NB4 (cell line): ENCODE measurements around the gene HOTAIR.

Experiments
- DNase-seq: peaks from one replicate; pipeline ENCODE4 v3.0.0; 2010; ENCODE audit warnings: low read depth
- H3K4me3 ChIP-seq: one replicate; pipeline ENCODE4 v1.5.1; 2011; ENCODE audit warnings: mild to moderate bottlenecking, low read depth, low read length, moderate library complexity
- CTCF ChIP-seq: IDR thresholded peaks from one replicate; pipeline ENCODE4 v1.5.1; 2012; ENCODE audit warnings: low read depth, low read length
- MAX ChIP-seq: IDR thresholded peaks from 2 replicates; pipeline ENCODE4 v1.6.1; 2011; ENCODE audit warnings: low read depth, low read length
- MYC ChIP-seq: IDR thresholded peaks from 2 replicates; pipeline ENCODE4 v1.6.1; 2011; ENCODE audit warnings: low read depth, low read length
- POLR2A ChIP-seq: IDR thresholded peaks from 2 replicates; pipeline ENCODE4 v1.6.1; 2011; ENCODE audit warnings: mild to moderate bottlenecking; ENCODE audit not compliant: insufficient read length; ENCODE audit errors: extremely low read depth

The HOTAIR gene

GRCh38 chr12:53940443-53941014, 34.2 kb downstream of the HOTAIR start:
- TF ChIP-seq POLR2A (no peak), CTCF (no peak), MYC (no peak), MAX (no peak)
- DNase-seq: no peak
- no peak overlapping the region for H3K4me3 ChIP-seq

- no peak for DNase-seq
- H3K4me3 ChIP-seq: no peak overlapping the region
- TF ChIP-seq CTCF: no peak
- TF ChIP-seq MYC: no peak
- TF ChIP-seq POLR2A: no peak
- TF ChIP-seq MAX: no peak
These were observed 35.3 kb downstream of the HOTAIR start for GRCh38 chr12:53939141-53940108.

- TF ChIP-seq MYC: no peak
- peak; percentile 95 for TF ChIP-seq MAX
- DNase-seq: peak; percentile 36
- H3K4me3 ChIP-seq: no peak within 1 kb of the TSS
These were observed 36.2 kb downstream of the HOTAIR start, which contains the start of gene HOXC13 for GRCh38 chr12:53938326-53939140. Gene HOXC13 (plus strand): TSS chr12:53938831. CDS start chr12:53938907, 76 bp downstream.

- H3K4me3 ChIP-seq: no peak overlapping the region
- TF ChIP-seq MYC: no peak
- no peak for TF ChIP-seq POLR2A
- TF ChIP-seq CTCF: no peak
- TF ChIP-seq MAX: no peak
These were observed 37.0 kb downstream of the HOTAIR start for GRCh38 chr12:53937596-53938325.

GRCh38 chr12:53937099-53937498, 37.7 kb downstream of the HOTAIR start:
- no peak for DNase-seq
- no peak overlapping the region for H3K4me3 ChIP-seq
- no peak for TF ChIP-seq POLR2A

More at GRCh38 chr12:53937596-53938325, 37.0 kb downstream of the HOTAIR start:
- no peak for DNase-seq
